Common myeloid progenitor, CD34-positive (primary cell): ENCODE results near the gene TTC28.
"Not testable (repeated sequence)": the region's sequence is repeated elsewhere in the genome, so short reads cannot be mapped to it uniquely, and the experiment has no call there.

Source experiments
- CTCF ChIA-PET: fragments of 350-600 bp; sonication (Branson Sonifier 250); formaldehyde crosslinking; loops from one replicate; lab custom pipeline; 2021; ENCODE audit warnings: antibody characterized with exemption; lab: Charles Lee
- POLR2A ChIA-PET: fragments of 350-600 bp; sonication (Branson Sonifier 250); formaldehyde crosslinking; loops from one replicate; lab custom pipeline; 2021; ENCODE audit warnings: antibody characterized with exemption; lab: Charles Lee
- DNase-seq, 3 donors: peaks; one replicate each; pipeline versions ENCODE4 v3.0.0 to v3.0.0-alpha.2; 2013
- H3K27ac ChIP-seq, 2 experiments: 1 replicate in 1 of 2; 2 replicates in 1 of 2; pipeline ENCODE4 v1.7.0; 2013; ENCODE audit warnings: inconsistent platforms in 2 of 2, low read length in 2 of 2, mild to moderate bottlenecking in 2 of 2, low read depth in 1 of 2, moderate library complexity in 1 of 2; ENCODE audit not compliant: severe bottlenecking in 2 of 2, insufficient read depth in 1 of 2, poor library complexity in 1 of 2
- H3K27me3 ChIP-seq, 5 experiments: replicated peaks in 2 of 5; 1 replicate in 3 of 5; 2 replicates in 2 of 5; pipeline versions ENCODE4 v1.6.1 to v1.7.0; 2013; ENCODE audit warnings: low read length in 4 of 5, mild to moderate bottlenecking in 2 of 5, moderate library complexity in 2 of 5, inconsistent platforms in 1 of 5; ENCODE audit not compliant: insufficient read depth in 5 of 5, control insufficient read depth in 4 of 5
- H3K36me3 ChIP-seq, 4 experiments: 1 replicate in 2 of 4; 2 replicates in 2 of 4; pipeline versions ENCODE4 v1.6.1 to v1.7.0; 2013; ENCODE audit warnings: low read length in 3 of 4, control low read depth in 1 of 4, mild to moderate bottlenecking in 1 of 4; ENCODE audit not compliant: control insufficient read depth in 4 of 4, insufficient read depth in 4 of 4
- H3K4me1 ChIP-seq, 4 experiments: 1 replicate in 3 of 4; 2 replicates in 1 of 4; pipeline versions ENCODE4 v1.6.1 to v1.7.1; 2013; ENCODE audit warnings: low read length in 3 of 4, mild to moderate bottlenecking in 3 of 4, control low read depth in 1 of 4, inconsistent platforms in 1 of 4, moderate library complexity in 1 of 4; ENCODE audit not compliant: control insufficient read depth in 4 of 4, insufficient read depth in 4 of 4; ENCODE audit errors: control extremely low read depth in 1 of 4
- H3K4me3 ChIP-seq, 7 experiments: 1 replicate in 4 of 7; 2 replicates in 3 of 7; pipeline versions ENCODE4 v1.5.1 to v1.7.0; 2013; ENCODE audit warnings: mild to moderate bottlenecking in 7 of 7, low read length in 6 of 7, moderate library complexity in 6 of 7, inconsistent platforms in 2 of 7, low read depth in 2 of 7, control low read depth in 1 of 7; ENCODE audit not compliant: insufficient read depth in 4 of 7, control insufficient read depth in 1 of 7; ENCODE audit errors: extremely low read depth in 1 of 7
- H3K9me3 ChIP-seq, 5 experiments: 1 replicate in 4 of 5; 2 replicates in 1 of 5; pipeline versions ENCODE4 v1.6.1 to v1.7.1; 2013; ENCODE audit warnings: low read length in 4 of 5, mild to moderate bottlenecking in 2 of 5, inconsistent platforms in 1 of 5, low read depth in 1 of 5, moderate library complexity in 1 of 5; ENCODE audit not compliant: control insufficient read depth in 4 of 5, insufficient read depth in 2 of 5; ENCODE audit errors: control extremely low read depth in 1 of 5
- WGBS: methylation state at CpG from one replicate; pipeline ENCODE4 v1.1.5; 2013; ENCODE audit not compliant: insufficient coverage; 5-methylcytosine and 5-hydroxymethylcytosine counted together

The TTC28 gene

GRCh38 chr22:28222052-28222451 is 457.6 kb downstream of the TTC28 start:
- WGBS: 100% methylated on average over 3 of the region's 3 CpGs
- no peak for DNase-seq
- Histone ChIP-seq H3K36me3 (no peaks in the 10 kb centered on the region), H3K27me3 (no peaks in the 10 kb centered on the region), H3K27ac (no peak overlapping the region), H3K9me3 (no peaks in the 10 kb centered on the region), H3K4me3 (no peak overlapping the region), H3K4me1 (no peaks in the 10 kb centered on the region)
- ChIA-PET POLR2A (no interaction called here), CTCF (no interaction called here)

GRCh38 chr22:28220626-28221363 is 458.8 kb downstream of the TTC28 start:
- H3K27ac ChIP-seq: no peak overlapping the region
- ChIA-PET CTCF (interaction anchor here (1.2 kb wide), 1 partner anchor 76 kb away, joined by 3 read pairs; no protein-coding TSS in a partner anchor), POLR2A (no interaction called here)
- WGBS: 95% methylated on average over 4 of the region's 5 CpGs
- no peaks in the 10 kb centered on the region for H3K4me1 ChIP-seq
- no peaks in the 10 kb centered on the region for H3K27me3 ChIP-seq
- no peak overlapping the region for H3K4me3 ChIP-seq
- no peaks in the 10 kb centered on the region for H3K36me3 ChIP-seq
- no peak for DNase-seq
- H3K9me3 ChIP-seq: no peaks in the 10 kb centered on the region

GRCh38 chr22:28217277-28217676 is 462.4 kb downstream of the TTC28 start:
- no peaks in the 10 kb centered on the region for H3K36me3 ChIP-seq
- H3K9me3 ChIP-seq: peaks cover 0 to 1% (median 0%) of the 10 kb centered on the region in 5 experiments
- no peaks in the 10 kb centered on the region for H3K27me3 ChIP-seq
- H3K4me1 ChIP-seq: no peaks in the 10 kb centered on the region
- POLR2A ChIA-PET: no interaction called here
- no peak for DNase-seq
- no peak overlapping the region for H3K4me3 ChIP-seq
- H3K27ac ChIP-seq: no peak overlapping the region
- CTCF ChIA-PET: no interaction called here
- WGBS: no CpG with 5 or more reads among the region's 1 CpG

- H3K36me3 ChIP-seq, DNase-seq, CTCF ChIA-PET, H3K27me3 ChIP-seq, H3K9me3 ChIP-seq, H3K27ac ChIP-seq, H3K4me3 ChIP-seq, POLR2A ChIA-PET, H3K4me1 ChIP-seq: not testable (repeated sequence)
- WGBS: 100% methylated on average over 3 of the region's 5 CpGs
Observed at GRCh38 chr22:28214750-28215149, 464.9 kb downstream of the TTC28 start.

- H3K9me3 ChIP-seq, H3K4me1 ChIP-seq, DNase-seq, H3K27me3 ChIP-seq, CTCF ChIA-PET, H3K36me3 ChIP-seq, H3K27ac ChIP-seq, POLR2A ChIA-PET, H3K4me3 ChIP-seq: not testable (repeated sequence)
- 93% methylated on average over 6 of the region's 6 CpGs for WGBS
Observed at GRCh38 chr22:28209457-28209856, 470.2 kb downstream of the TTC28 start.

- no peak overlapping the region for H3K4me3 ChIP-seq
- ChIA-PET CTCF (no interaction called here), POLR2A (no interaction called here)
- 100% methylated on average over 1 of the region's 2 CpGs for WGBS
- no peaks in the 10 kb centered on the region for H3K4me1 ChIP-seq
- no peak overlapping the region for H3K27ac ChIP-seq
- no peak for DNase-seq
- H3K36me3 ChIP-seq: no peaks in the 10 kb centered on the region
- H3K9me3 ChIP-seq: peaks cover 0 to 2% (median 0%) of the 10 kb centered on the region in 5 experiments
- no peaks in the 10 kb centered on the region for H3K27me3 ChIP-seq
Observed at GRCh38 chr22:28208787-28209186, 470.9 kb downstream of the TTC28 start.

GRCh38 chr22:28208036-28208435 is 471.6 kb downstream of the TTC28 start:
- no peak overlapping the region for H3K4me3 ChIP-seq
- no peaks in the 10 kb centered on the region for H3K36me3 ChIP-seq
- no CpG with 5 or more reads among the region's 2 CpGs for WGBS
- H3K27ac ChIP-seq: no peak overlapping the region
- peaks cover 0 to 2% (median 0%) of the 10 kb centered on the region in 5 experiments for H3K9me3 ChIP-seq
- H3K4me1 ChIP-seq: no peaks in the 10 kb centered on the region
- no peak for DNase-seq
- H3K27me3 ChIP-seq: no peaks in the 10 kb centered on the region
- ChIA-PET POLR2A (no interaction called here), CTCF (no interaction called here)
